ENCODE measurements around the gene LSS.
"Not testable (repeated sequence)": the region's sequence is repeated elsewhere in the genome, so short reads cannot be mapped to it uniquely, and the experiment has no call there.

Gene LSS

GRCh38 chr21:46205166-46205565 lies 23.4 kb downstream of the LSS start:
- DNase-seq (ENCODE audit: low spot score) = no peak

GRCh38 chr21:46203203-46203600 lies 25.4 kb downstream of the LSS start:
- DNase-seq (ENCODE audit: low spot score) = no peak

- DNase-seq (ENCODE audit: low spot score) = no peak
Observed at GRCh38 chr21:46202592-46203202, 25.9 kb downstream of the LSS start.

GRCh38 chr21:46200877-46201803 lies 27.4 kb downstream of the LSS start:
- DNase-seq (ENCODE audit: low spot score) = not testable (repeated sequence)

GRCh38 chr21:46199436-46200373 lies 28.9 kb downstream of the LSS start:
- no peak for DNase-seq (ENCODE audit: low spot score)

GRCh38 chr21:46196733-46197132 lies 31.8 kb downstream of the LSS start:
- no peak for DNase-seq (ENCODE audit: low spot score)

GRCh38 chr21:46195595-46196195 lies 32.9 kb downstream of the LSS start:
- no peak for DNase-seq (ENCODE audit: low spot score)

- no peak for DNase-seq (ENCODE audit: low spot score)
Observed at GRCh38 chr21:46194374-46195334, 33.9 kb downstream of the LSS start.

GRCh38 chr21:46193829-46194373 lies 34.7 kb downstream of the LSS start:
- DNase-seq (ENCODE audit: low spot score) = no peak

GRCh38 chr21:46191686-46192575 lies 36.6 kb downstream of the LSS start:
- DNase-seq (ENCODE audit: low spot score) = no peak

- no peak for DNase-seq (ENCODE audit: low spot score)
Observed at GRCh38 chr21:46191257-46191685, 37.3 kb downstream of the LSS start.

- DNase-seq (ENCODE audit: low spot score) = no peak
Observed at GRCh38 chr21:46190491-46191131, 38.0 kb downstream of the LSS start.

- no peak for DNase-seq (ENCODE audit: low spot score)
Observed at GRCh38 chr21:46189959-46190490, 38.5 kb downstream of the LSS start.

GRCh38 chr21:46189213-46189958 lies 39.2 kb downstream of the LSS start:
- DNase-seq (ENCODE audit: low spot score) = no peak

- no peak for DNase-seq (ENCODE audit: low spot score)
Observed at GRCh38 chr21:46188226-46189212, 40.1 kb downstream of the LSS start.

- no peak for DNase-seq (ENCODE audit: low spot score)
Observed at GRCh38 chr21:46187814-46188213, 40.8 kb downstream of the LSS start.

- DNase-seq (ENCODE audit: low spot score) = no peak
Observed at GRCh38 chr21:46187261-46187660, 41.3 kb downstream of the LSS start.
